GM21447 (cell line): ENCODE results near the gene TAF3.

Source experiments
- ATAC-seq: cut with Tn5 transposase; IDR thresholded peaks from one replicate; pipeline ENCODE4 v1.9.1; 2021; ENCODE audit not compliant: unreplicated experiment

The TAF3 gene

DNA sequence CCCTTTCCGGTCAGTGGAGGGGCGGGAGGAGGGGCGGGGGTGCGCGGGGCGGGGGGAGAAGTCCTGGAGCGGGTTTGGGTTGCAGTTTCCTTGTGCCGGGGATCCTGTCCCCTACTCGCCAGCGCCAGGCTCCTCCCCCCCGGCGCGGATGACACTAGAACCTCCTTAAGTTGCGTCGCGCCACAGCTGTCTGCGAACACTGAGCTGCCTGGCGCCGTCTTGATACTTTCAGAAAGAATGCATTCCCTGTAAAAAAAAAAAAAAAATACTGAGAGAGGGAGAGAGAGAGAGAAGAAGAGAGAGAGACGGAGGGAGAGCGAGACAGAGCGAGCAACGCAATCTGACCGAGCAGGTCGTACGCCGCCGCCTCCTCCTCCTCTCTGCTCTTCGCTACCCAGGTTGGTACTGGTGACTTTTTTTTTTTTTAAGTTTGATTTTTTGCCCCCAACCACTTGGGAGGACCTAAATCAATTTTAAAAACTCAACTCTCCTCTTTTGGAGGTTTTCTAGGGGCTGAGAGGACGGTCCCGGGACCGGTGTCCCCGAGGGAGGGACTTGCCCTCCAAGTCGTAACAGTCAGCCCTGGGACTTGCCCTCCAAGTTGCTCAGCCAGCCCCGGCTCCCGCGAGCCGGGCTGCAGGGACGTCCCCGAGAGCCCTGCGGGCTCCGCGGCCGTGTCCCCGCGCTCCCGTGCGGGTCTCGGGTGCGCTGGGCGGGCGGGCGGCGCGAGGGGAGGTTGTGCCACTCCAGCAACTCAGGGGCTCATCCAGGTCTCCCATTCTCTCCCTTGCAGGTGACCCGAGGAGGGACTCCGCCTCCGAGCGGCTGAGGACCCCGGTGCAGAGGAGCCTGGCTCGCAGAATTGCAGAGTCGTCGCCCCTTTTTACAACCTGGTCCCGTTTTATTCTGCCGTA is 236.4 kb downstream of the TAF3 start, which contains the start of gene GATA3:
Gene GATA3, plus strand, starts transcription at position 195 of the 914 bp plus-strand sequence. CDS start 968 bp downstream, outside the sequence.
- peak; percentile 41 for ATAC-seq

DNA sequence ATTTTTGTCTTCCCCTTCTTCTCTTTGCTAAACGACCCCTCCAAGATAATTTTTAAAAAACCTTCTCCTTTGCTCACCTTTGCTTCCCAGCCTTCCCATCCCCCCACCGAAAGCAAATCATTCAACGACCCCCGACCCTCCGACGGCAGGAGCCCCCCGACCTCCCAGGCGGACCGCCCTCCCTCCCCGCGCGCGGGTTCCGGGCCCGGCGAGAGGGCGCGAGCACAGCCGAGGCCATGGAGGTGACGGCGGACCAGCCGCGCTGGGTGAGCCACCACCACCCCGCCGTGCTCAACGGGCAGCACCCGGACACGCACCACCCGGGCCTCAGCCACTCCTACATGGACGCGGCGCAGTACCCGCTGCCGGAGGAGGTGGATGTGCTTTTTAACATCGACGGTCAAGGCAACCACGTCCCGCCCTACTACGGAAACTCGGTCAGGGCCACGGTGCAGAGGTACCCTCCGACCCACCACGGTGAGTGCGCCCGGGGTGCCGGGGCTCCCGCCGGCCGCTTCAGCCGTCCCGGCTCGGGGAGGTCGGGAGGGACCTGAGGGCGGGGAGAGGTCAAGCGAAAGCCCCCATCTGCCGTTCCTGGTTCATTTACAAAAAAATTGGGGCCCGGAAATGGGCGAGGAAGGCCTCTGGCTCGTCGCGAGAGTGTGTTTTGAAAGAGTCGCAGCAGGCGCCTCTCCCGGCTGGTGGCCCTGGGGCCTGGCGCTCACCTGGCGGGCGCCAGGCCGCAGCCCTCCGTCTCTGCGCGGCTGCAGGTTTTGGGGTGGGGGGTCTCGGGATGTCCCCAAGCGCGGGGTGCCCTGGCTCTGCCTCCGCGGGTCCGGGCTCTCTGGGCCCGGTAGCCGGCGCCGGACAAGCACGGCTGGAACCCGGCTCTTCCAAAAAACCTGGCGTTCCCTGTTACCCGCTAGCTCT is 237.4 kb downstream of the TAF3 start:
- ATAC-seq: no peak

DNA sequence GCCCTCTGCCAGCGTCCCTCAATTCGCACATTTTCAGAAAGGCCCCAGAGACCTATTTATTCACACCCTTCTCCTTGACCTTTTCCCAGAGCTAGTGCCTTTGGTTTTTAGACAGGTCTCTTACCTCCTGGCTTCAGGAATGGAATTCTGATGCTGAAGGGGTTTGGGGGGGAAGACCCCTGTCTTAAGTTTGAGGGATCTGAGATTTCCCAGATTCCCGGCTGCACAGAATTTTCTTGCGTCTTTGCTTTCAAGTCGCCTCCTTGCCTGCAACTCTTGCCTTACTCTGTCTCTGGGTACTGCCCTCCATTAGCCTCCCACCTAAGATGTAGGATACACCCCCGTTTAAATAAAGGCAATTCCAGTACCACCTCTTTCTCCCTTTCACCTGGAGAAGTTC is 238.1 kb downstream of the TAF3 start:
- no peak for ATAC-seq

DNA sequence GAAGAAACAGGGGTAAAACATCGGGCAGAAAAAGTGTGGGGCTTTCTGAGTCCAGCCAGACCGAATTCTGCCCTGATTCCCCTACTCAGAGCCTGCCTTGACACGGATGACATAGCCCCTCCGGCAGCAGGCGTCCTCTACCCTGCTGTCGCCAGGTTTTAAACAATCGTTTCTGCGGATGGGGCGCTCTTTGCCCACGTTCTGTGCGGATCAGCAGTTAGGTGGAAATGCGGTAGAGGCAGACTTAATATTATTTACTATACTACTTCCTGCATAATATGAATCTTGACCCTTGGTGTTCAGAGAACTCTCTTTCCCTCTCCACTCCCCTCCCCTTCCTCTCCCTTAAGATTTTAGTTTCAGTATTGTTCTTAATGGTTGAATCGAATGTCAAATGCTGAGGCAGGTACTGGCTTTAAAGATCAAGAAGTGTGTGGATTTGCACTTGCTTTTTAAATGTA is 238.6 kb downstream of the TAF3 start:
- ATAC-seq: peak; percentile 33

DNA sequence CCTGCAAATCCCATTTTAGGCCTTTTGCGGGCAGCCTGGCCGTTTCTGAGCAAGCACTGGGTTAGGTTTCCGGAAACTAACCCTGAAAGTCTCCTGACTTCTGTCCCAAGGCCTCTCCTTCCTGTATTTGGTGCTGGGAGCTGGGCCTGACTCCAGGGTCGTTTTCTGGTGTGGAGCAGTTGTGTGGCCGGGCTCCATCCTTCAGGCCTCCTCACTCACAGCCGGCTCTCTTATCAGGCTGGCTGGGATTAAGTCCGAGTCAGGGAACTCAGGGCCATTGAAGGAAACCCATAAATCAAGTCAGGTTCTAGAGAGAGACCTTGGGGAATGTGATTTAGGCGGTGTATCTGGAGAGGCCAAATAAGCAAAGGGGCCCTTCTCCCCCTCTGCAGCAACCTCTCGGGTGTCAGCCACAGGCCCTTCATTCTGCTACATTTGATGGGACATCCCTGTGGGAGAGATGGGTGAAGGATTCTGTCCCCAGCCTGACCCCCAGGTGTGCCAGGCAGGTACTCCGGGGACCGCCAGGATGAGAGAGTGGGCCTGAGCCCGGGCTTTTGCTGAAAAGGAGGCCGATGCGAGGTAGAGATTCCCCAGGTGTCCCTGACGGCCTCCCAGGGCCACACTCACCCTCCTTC is 239.4 kb downstream of the TAF3 start:
- no peak for ATAC-seq

DNA sequence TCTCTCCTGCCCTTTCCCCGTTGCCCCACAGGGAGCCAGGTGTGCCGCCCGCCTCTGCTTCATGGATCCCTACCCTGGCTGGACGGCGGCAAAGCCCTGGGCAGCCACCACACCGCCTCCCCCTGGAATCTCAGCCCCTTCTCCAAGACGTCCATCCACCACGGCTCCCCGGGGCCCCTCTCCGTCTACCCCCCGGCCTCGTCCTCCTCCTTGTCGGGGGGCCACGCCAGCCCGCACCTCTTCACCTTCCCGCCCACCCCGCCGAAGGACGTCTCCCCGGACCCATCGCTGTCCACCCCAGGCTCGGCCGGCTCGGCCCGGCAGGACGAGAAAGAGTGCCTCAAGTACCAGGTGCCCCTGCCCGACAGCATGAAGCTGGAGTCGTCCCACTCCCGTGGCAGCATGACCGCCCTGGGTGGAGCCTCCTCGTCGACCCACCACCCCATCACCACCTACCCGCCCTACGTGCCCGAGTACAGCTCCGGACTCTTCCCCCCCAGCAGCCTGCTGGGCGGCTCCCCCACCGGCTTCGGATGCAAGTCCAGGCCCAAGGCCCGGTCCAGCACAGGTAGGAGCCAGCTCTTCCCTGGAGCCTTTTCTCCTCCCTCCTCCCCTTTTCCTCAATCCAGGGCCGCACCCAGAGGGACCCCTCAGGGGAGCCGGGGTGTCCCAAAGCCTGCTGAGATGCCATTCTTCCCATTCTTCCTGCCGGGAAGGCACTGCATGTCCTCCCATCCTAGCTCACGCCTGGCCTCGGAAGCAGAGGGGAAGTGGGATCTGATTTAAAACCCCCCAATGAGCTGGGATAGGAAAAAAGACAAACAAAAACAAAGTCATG is 240.2 kb downstream of the TAF3 start:
- no peak for ATAC-seq

DNA sequence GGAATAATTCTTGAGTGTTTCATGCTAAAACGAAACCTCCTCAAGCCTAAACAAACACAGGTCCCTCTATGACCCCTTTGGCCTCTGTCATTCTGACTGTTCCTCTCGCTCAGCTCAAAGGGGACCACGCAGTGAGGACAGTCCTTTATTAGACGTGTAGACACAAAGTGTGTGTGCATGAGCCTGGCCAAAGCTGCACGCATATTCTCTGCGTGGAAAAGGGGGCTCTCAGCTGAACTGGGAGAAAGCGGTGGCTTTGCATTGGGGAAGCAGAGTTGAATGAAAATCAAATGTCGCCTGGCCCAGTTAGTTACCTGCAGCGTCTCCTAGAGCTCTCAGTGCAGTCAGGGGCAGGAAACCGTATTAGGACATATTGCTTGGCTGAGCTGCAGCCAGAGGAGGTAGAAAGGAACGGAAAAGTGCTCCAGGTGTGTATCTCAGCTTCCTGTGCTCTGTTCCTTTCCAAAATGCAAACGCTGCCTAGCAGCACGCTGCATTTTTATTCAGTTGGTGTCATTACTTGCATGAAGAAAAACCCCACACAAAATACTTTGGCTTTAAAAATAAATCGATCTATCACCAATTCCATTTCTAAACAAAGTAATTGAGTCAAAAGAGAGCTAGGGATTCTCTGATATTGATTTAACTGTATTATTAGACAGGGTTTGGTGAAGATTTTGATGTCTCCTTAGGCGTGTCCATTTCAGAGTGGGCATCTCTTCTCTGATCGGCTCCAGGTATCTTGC is 241.1 kb downstream of the TAF3 start:
- no peak for ATAC-seq

DNA sequence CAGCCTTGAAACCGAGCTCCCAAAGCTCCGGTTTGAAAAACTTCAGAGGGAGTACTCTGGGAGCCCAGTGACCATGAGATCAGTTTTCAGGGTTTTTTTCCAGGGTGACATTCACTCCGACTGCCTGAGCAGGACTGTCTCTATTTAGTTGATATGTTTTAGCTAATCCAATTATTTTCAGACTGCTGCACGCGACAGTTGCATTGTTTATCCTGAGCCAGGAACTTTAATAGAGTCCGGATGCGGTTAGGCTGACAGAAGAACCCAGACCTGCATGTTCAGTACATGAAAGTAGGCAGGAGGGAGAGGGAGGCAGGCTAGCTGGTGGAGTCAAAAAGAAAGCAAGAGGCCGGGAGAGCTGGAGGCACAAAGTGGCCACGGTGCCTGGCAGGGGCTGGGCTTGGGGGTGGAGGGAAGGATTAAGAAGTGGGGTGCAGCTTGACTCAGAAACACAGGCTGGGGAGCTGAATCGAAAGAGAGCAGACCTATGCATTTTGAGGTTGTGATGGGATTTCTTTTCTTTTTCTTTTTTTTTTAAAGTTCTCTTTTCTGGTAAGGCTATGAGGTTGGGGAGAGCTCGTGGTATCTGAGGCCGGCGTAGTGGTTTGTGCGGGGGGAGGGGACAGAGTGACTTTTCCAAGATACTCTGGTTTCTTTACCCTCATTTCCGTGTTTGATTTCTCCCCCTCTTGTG is 241.9 kb downstream of the TAF3 start:
- peak; percentile 39 for ATAC-seq

DNA sequence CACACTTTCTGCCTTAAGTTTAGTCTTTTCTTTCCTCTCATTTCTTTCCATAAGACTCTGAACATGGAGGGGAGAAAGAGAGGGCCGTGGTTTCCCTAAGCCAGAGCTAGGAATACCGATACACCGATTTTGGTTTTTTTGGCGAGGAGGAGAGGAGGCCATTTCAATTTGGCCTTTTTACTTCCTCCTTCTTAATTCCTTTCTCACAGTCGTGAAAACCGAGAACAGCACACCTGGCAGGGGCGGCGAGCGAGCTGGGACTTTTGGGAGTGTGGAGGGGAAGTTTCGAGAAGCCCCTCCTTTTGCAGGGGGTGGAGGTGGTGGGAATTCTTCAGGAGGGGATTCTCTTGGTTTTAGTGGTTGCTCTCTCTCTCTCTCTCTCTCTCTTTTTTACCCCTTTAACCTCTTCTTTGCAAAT is 242.4 kb downstream of the TAF3 start:
- ATAC-seq: no peak

DNA sequence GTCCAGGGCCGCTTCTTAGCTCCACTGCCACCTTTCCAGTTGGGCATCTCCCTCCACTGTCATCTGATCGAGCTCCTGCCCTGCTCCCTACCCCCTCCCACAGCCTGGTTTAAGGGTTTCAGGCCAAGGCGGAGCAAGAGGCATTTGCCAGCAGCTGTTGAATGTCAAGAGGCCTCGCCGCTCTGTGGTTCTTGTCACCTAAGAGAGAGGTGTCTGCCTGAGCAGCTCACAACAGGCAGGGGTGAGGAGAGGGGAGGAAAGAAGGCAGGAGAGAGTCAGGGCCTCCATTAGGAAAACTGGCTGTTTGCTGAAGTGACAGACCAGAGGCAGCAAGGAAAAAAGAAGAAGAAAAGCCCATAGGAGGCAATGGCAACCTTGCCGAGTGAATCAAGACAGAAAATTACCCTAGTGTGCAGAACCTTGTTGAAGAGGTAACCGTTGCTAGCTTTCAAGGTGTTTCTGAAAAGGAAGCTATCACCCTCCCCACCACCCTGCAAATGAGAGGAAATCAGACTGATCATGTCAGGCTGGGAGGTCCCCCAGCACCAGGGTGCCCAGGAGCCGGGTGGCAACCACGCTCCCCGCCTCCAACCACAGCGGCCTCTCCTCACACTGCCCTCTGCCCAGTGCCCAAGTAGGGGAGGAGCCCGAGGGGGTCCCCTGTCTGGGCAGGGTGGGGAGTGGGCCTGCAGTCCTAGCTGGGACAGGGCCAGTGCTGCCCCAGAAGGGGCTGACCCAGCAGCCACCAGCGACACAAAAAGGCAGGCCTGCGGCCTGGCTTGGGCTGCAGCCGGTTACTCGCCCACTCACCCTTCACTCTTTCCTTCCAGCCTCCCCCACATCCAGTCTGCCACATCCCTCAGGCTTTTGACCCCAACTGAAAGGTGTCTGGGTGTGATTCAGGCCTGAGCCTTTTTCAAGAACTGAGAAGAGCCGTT is 243.2 kb downstream of the TAF3 start:
- no peak for ATAC-seq

DNA sequence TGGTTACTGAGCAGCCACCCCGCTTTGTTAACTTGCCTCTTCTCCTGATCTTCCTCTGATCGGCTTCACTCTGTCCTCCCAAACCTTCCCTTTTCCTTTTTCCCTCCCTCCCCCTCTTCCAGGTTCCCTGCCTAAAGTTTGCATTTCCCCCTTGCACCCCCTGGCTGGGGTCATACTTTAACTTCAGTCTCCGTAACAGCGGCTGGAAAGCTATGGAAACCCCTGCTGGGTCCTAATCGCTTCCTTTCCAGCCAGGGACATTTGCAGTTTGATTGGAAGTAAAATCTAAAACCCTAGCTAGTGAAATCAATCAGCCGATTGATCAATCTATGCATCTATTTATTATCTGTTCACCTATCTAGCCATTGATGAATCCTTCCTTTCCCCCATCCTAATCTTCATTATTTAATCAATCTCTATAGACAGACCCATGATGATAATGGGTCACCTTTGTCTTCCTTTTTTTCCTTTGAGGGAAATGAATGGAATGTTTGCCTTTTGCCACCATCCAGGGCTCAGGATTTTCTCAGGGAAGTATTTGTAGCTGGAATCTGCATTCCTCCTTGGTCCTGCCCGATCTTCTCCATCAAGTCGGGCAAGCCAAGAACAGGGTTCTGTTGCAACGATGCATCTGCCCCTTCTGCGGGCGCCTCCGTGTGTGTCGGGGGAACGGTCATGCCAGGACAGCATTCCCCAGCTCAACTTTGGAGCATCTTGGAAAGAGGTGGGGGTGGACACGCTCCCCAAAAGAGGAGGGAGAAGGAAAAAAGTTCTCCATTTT is 245.0 kb downstream of the TAF3 start:
- ATAC-seq: no peak

DNA sequence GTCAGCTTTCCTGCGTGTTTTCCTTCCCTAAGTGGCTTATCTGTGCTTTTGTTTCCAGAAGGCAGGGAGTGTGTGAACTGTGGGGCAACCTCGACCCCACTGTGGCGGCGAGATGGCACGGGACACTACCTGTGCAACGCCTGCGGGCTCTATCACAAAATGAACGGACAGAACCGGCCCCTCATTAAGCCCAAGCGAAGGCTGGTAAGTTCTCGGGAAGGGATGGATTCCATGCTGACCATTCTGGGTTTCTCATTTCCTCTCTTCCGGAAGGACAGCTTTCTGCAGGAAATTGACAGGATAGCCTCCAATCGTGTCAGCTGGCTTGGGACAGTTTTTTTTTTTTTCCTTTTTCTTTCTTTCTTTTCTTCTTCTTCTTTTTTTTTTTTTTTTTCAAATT is 245.6 kb downstream of the TAF3 start:
- ATAC-seq: no peak

DNA sequence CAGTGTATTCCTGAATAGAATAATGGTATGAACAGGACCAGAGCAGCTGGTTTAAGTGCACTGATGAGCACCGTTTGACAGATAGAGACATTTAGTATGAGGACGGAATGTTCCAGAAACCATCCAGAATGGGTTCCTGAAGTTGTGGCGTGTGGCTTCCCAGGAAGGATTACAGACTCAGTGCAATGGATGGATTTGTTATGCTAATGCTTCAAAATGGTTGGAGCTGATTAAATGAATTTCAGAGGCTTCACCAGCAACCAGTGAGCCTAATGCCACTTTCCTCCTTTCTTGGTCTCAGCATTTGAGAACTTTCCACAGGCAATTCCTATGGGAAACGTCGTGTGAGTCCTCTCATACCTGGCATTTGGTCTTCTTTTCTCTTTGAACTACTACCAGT is 246.1 kb downstream of the TAF3 start:
- no peak for ATAC-seq

DNA sequence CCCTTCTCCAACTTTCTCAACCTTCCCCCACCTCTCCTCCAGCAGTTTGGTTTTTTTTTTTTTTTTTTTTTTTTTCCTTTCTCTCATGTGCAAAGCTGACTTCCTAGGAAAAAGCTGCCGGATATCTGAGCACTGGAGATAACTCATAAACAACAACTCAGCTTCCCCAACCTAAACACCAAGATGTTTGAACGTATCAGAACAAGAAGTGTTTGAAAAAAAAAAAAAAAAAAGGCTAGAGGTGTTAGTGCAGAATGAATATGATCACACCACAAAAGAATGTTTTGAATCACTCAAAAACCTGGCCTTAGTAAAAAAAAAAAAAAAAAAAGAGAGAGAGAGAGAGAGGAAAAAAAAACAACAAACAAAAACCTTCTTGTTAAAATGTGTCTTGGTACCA is 247.3 kb downstream of the TAF3 start:
- ATAC-seq: no peak

DNA sequence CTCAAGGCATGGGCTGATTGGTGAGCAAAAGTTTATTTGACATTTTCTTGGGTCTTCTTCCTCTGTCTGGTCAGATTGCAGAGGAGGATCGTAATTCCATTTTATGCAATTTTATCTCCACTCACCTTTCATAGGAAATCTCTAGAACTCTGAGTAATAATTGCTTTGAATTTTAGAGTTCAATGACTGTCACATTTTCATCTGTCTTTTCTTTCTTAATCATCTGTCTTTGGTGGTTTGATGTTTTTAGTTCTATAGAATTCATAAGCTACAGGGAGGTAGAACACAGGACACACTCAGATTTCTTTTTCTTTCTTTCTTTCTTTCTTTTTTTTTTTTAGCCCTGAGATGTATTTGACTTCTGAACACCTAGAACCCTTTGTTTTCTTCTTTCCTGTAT is 247.8 kb downstream of the TAF3 start:
- ATAC-seq: no peak
